GM19240 (cell line): ENCODE measurements around the gene CHSY1.
"Not testable (repeated sequence)": the region's sequence is repeated elsewhere in the genome, so short reads cannot be mapped to it uniquely, and the experiment has no call there.

Experiments
- DNase-seq: peaks from one replicate; pipeline ENCODE4 v3.0.0; 2011; ENCODE audit warnings: low spot score; ENCODE audit not compliant: insufficient read length

Gene CHSY1

GRCh38 chr15:101137312-101137940 is 114.4 kb downstream of the CHSY1 start:
- no peak for DNase-seq

GRCh38 chr15:101136381-101137268 is 115.2 kb downstream of the CHSY1 start:
- no peak for DNase-seq

DNA sequence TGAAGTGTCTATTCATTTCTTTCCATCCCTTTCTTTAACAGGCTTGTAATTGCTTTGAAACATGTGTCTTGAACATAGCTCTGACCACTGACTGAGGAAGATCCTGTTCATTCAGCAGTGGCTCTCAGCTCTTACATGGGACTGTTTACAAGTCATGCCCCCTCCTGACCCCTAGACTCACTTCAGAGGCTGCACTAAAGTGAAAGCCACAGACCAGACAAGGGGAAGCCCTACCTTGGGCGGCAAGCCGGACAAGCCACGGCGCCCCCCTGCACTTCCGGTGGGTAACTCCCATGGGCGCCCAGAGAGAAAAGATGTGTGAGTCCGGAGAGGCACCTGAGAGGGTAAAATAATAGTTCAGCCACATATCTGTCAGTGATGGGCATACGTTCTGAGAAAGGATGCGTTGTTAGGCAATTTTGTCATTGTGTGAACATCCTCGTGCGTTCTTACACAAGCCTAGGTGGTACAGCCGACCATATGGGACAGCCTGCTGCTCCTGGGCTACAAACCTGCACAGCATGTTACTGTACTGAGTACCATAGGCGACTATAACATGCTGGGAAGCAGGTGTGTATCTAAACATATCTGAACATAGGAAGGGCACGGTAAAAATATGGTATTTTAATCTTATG is 116.2 kb downstream of the CHSY1 start:
- peak; percentile 41 for DNase-seq

DNA sequence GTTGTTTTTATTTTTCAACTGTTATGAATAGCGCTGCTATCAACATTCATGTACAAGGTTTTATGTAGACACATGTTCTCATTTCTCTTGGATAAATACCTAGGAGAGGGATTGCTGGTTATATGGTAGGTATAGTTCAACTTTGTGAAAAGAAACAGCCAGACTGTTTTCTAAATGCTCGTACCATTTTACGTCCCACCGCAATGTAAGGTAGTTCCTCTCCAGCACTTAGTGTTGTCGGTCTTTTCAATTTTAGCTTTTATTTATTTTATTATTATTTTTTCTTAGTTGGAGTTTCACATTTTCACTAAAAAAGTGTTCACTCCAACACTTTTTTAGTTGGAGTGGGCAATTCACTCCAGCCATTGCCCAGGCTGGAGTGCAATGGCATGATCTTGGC is 117.1 kb downstream of the CHSY1 start:
- DNase-seq, result no peak

- no peak for DNase-seq
Observed at GRCh38 chr15:101133751-101134261, 118.0 kb downstream of the CHSY1 start.

DNA sequence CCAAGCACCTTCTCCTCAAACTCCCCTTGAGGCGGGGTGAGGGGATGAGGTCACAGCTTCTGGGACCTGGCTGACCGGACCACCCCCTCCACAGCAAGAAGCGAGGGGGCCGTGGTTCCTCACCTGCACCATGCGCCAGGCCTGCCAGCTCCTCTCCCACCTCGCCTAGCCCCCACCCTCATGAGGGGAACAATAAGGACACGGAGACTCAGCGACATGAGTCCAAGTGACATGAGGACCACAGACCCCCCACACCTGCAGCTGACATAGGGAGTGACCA is 118.7 kb downstream of the CHSY1 start:
- no peak for DNase-seq

DNA sequence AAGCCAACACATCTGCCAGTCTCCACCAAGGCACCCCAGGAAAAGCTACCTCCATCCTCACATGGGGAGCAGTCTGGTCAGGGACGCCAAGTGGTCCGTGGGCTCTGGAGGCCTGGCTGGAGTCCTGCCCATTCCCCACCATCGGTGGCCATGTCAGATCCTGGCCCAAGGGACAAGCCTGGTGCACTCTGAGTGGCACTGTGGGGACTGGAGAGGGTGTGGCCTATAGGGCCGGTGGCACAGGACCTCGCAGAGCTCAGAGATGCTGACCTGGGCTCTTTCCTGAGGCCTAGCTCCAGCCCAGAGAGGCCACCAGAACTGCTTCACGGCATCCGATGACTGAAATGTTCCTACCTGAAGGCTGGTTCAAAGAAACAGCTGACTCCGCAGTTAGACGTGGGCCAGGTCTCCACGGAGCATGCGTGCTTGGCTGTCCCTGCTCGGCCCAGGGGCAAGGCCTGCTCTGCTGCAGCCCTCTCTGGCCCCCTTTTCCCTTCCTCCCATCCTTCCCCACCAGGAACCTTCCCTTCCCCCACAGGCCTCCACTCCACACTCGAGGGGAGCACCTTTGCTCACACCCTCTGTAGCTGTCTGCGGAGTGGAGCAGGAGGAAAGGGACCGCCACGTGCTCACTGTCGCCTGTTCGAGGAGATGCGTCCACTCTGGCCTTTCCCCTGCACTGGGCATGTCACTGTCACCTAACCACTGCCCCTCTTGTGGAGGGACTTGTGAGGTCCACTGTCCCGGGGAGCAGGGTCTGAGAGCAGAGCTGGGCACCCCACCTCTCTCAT is 119.3 kb downstream of the CHSY1 start:
- DNase-seq, result no peak

GRCh38 chr15:101131489-101132389 is 120.1 kb downstream of the CHSY1 start:
- DNase-seq, result no peak

- DNase-seq, result no peak
Observed at GRCh38 chr15:101129851-101130380, 121.9 kb downstream of the CHSY1 start.

- DNase-seq, result no peak
Observed at GRCh38 chr15:101128221-101129015, 123.4 kb downstream of the CHSY1 start.

DNA sequence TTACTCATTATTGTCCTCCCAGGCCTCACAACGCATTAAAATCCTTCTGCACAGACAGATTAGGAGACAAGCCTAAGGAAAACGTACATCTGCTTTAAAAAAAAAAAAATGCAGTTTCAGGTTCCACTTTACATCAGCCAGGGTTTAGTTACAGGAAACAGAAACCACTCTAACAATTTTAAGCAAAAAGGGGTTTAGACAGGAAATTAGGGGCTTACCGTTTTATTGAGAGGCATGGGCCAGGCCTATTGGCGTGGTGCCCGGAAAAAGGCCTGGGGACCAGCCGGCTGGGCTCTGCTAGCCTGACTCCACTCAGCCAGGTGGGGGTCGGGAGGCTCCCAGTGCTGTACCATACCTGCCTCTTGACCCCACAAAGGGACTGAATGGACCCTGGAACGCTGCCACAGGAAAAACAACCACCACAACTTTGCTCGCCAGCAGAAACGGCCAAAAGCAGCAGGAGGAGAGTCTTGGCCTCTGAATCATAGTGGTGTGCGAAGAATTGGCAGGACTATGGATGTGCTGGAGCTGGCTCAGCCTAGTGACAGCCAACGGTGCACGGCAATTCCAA is 124.3 kb downstream of the CHSY1 start:
- DNase-seq, result peak; percentile 41

GRCh38 chr15:101126618-101127505 is 125.0 kb downstream of the CHSY1 start:
- no peak for DNase-seq

- not testable (repeated sequence) for DNase-seq
Observed at GRCh38 chr15:101125881-101126428, 125.9 kb downstream of the CHSY1 start.
